GM12878 (cell line): ENCODE measurements around the gene FTO. TPM values are rescaled to one million over a fixed set of nuclear protein-coding genes. Genes with fewer than 3 reads are reported as not detected.

ENCODE experiments used
- BCLAF1 ChIP-seq: fragments of 450-650 bp; IDR thresholded peaks from 2 replicates; pipeline ENCODE4 v1.6.1; 2017; ENCODE audit warnings: antibody characterized with exemption, mild to moderate bottlenecking, moderate library complexity
- IRF3 ChIP-seq: fragments of 450-650 bp; IDR thresholded peaks from 2 replicates; pipeline ENCODE4 v1.6.1; 2014; ENCODE audit warnings: mild to moderate bottlenecking
- PBX3 ChIP-seq: IDR thresholded peaks from 2 replicates; pipeline ENCODE4 v1.6.1; 2011; ENCODE audit warnings: mild to moderate bottlenecking, low read depth, low read length, moderate library complexity; ENCODE audit not compliant: insufficient replicate concordance
- WRNIP1 ChIP-seq: IDR thresholded peaks from 2 replicates; pipeline ENCODE4 v1.6.1; 2011; ENCODE audit warnings: low read depth, low read length, improper control_type of control experiment, borderline replicate concordance
- polyA plus RNA-seq, 11 experiments: library from polyadenylated mRNA; depleted of rRNA in 4 of 11; unstranded in 6 of 11; stranded (reverse) in 5 of 11; fragments of >200 nt; fragmentation: Nextera tagmentation in 4 of 11; fragmentation: Illumina TruSeq in 1 of 11; extraction: Ambion mirVana in 4 of 11; extraction: Trizol in 1 of 11; gene quantifications; 1 replicate in 1 of 11; 2 replicates in 10 of 11; pipeline versions ENCODE4 v1.2.1 to v1.2.3, GENCODE V29; 2011 to 2016; ENCODE audit warnings: inconsistent platforms in 2 of 11, missing spikeins in 2 of 11, low read depth in 1 of 11
- total RNA-seq, 4 experiments: library from RNA; depleted of rRNA in 3 of 4; stranded (reverse); fragments of >200 nt in 3 of 4; fragmentation: Illumina TruSeq in 1 of 4; extraction: Trizol in 1 of 4; gene quantifications; 2 replicates each; pipeline versions ENCODE4 v1.2.1 to v1.2.3, GENCODE V29; 2013 to 2021
- TF ChIP-seq, protein P1 (sequence below): IDR thresholded peaks from 2 replicates; pipeline ENCODE4 v1.6.1; 2012; ENCODE audit warnings: improper control_type of control experiment, low read depth, low read length; ENCODE audit not compliant: insufficient replicate concordance
- TF ChIP-seq, protein P2 (sequence below): fragments of 450-650 bp; IDR thresholded peaks from 2 replicates; pipeline ENCODE4 v1.6.1; 2016; ENCODE audit warnings: mild to moderate bottlenecking
- TF ChIP-seq, protein P3 (sequence below): IDR thresholded peaks from 2 replicates; pipeline ENCODE4 v1.6.1; 2012; ENCODE audit warnings: low read length, inconsistent platforms

The FTO gene
- total and polyA plus RNA-seq, 10 of the 15 experiments (the other 5 are each of a cell fraction or from before 2014, with no cell fraction given) = 20.1 to 55.0 (median 47.0) TPM

- TF ChIP-seq, protein P1, sequence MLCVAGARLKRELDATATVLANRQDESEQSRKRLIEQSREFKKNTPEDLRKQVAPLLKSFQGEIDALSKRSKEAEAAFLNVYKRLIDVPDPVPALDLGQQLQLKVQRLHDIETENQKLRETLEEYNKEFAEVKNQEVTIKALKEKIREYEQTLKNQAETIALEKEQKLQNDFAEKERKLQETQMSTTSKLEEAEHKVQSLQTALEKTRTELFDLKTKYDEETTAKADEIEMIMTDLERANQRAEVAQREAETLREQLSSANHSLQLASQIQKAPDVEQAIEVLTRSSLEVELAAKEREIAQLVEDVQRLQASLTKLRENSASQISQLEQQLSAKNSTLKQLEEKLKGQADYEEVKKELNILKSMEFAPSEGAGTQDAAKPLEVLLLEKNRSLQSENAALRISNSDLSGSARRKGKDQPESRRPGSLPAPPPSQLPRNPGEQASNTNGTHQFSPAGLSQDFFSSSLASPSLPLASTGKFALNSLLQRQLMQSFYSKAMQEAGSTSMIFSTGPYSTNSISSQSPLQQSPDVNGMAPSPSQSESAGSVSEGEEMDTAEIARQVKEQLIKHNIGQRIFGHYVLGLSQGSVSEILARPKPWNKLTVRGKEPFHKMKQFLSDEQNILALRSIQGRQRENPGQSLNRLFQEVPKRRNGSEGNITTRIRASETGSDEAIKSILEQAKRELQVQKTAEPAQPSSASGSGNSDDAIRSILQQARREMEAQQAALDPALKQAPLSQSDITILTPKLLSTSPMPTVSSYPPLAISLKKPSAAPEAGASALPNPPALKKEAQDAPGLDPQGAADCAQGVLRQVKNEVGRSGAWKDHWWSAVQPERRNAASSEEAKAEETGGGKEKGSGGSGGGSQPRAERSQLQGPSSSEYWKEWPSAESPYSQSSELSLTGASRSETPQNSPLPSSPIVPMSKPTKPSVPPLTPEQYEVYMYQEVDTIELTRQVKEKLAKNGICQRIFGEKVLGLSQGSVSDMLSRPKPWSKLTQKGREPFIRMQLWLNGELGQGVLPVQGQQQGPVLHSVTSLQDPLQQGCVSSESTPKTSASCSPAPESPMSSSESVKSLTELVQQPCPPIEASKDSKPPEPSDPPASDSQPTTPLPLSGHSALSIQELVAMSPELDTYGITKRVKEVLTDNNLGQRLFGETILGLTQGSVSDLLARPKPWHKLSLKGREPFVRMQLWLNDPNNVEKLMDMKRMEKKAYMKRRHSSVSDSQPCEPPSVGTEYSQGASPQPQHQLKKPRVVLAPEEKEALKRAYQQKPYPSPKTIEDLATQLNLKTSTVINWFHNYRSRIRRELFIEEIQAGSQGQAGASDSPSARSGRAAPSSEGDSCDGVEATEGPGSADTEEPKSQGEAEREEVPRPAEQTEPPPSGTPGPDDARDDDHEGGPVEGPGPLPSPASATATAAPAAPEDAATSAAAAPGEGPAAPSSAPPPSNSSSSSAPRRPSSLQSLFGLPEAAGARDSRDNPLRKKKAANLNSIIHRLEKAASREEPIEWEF = no peak
- TF ChIP-seq BCLAF1 (no peak), WRNIP1 (no peak), IRF3 (no peak), PBX3 (no peak)
- TF ChIP-seq, protein P2, sequence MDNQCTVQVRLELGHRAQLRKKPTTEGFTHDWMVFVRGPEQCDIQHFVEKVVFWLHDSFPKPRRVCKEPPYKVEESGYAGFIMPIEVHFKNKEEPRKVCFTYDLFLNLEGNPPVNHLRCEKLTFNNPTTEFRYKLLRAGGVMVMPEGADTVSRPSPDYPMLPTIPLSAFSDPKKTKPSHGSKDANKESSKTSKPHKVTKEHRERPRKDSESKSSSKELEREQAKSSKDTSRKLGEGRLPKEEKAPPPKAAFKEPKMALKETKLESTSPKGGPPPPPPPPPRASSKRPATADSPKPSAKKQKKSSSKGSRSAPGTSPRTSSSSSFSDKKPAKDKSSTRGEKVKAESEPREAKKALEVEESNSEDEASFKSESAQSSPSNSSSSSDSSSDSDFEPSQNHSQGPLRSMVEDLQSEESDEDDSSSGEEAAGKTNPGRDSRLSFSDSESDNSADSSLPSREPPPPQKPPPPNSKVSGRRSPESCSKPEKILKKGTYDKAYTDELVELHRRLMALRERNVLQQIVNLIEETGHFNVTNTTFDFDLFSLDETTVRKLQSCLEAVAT = no peak
- TF ChIP-seq, protein P3, sequence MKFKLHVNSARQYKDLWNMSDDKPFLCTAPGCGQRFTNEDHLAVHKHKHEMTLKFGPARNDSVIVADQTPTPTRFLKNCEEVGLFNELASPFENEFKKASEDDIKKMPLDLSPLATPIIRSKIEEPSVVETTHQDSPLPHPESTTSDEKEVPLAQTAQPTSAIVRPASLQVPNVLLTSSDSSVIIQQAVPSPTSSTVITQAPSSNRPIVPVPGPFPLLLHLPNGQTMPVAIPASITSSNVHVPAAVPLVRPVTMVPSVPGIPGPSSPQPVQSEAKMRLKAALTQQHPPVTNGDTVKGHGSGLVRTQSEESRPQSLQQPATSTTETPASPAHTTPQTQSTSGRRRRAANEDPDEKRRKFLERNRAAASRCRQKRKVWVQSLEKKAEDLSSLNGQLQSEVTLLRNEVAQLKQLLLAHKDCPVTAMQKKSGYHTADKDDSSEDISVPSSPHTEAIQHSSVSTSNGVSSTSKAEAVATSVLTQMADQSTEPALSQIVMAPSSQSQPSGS = no peak
Observed at GRCh38 chr16:53999841-54000240, 295.9 kb downstream of the FTO start (continued).
